SK-N-SH treated with all-trans-retinoic acid at 6 μM for 48 hours (cell line): Measurements from ENCODE around the gene CFDP1.

Experiments used
- ATAC-seq: fragments of 200-7000 bp; cut with Tn5 transposase; 3 replicates; pipeline ENCODE4 v1.9.1; 2020; ENCODE audit warnings: mild to moderate bottlenecking, moderate library complexity
- ARNTL ChIP-seq: fragments of 450-650 bp; formaldehyde crosslinking; IDR thresholded peaks from 2 replicates; pipeline ENCODE4 v1.5.0; 2020; ENCODE audit warnings: low read depth, mild to moderate bottlenecking, moderate library complexity, borderline replicate concordance
- BACH2 ChIP-seq: fragments of 250-450 bp; sonication (Bioruptor Pico); IDR thresholded peaks from 2 replicates; pipeline ENCODE4 v1.9.0; 2021; ENCODE audit warnings: mild to moderate bottlenecking, borderline replicate concordance
- CSDC2 ChIP-seq: fragments of 250-450 bp; sonication (Bioruptor Pico); IDR thresholded peaks from 2 replicates; pipeline ENCODE4 v1.5.0; 2020; ENCODE audit warnings: mild to moderate bottlenecking, moderate library complexity
- CSRNP3 ChIP-seq: fragments of 250-450 bp; sonication (Bioruptor Pico); IDR thresholded peaks from 2 replicates; pipeline ENCODE4 v1.5.1; 2021; ENCODE audit warnings: mild to moderate bottlenecking, moderate library complexity
- ESRRG ChIP-seq: fragments of 250-450 bp; sonication (Bioruptor Pico); IDR thresholded peaks from 2 replicates; pipeline ENCODE4 v1.6.1; 2021; ENCODE audit warnings: mild to moderate bottlenecking
- GLIS3 ChIP-seq: fragments of 250-450 bp; sonication (Bioruptor Pico); IDR thresholded peaks from 2 replicates; pipeline ENCODE4 v1.5.0; 2020; ENCODE audit warnings: mild to moderate bottlenecking, moderate library complexity
- ISL1 ChIP-seq: fragments of 250-450 bp; sonication (Bioruptor Pico); IDR thresholded peaks from 2 replicates; pipeline ENCODE4 v2.1.2; 2022; ENCODE audit warnings: mild to moderate bottlenecking, moderate library complexity
- OSR1 ChIP-seq: fragments of 250-450 bp; sonication (Bioruptor Pico); IDR thresholded peaks from 2 replicates; pipeline ENCODE4 v1.8.0; 2022; ENCODE audit warnings: moderate library complexity, mild to moderate bottlenecking, inconsistent platforms
- POU6F1 ChIP-seq: fragments of 250-450 bp; sonication (Bioruptor Pico); IDR thresholded peaks from 2 replicates; pipeline ENCODE4 v1.8.0; 2021; ENCODE audit warnings: low read depth, mild to moderate bottlenecking, moderate library complexity, borderline replicate concordance
- PPARA ChIP-seq: fragments of 250-450 bp; sonication (Bioruptor Pico); IDR thresholded peaks from 2 replicates; pipeline ENCODE4 v1.5.0; 2020; ENCODE audit warnings: mild to moderate bottlenecking, borderline replicate concordance
- RARB ChIP-seq: fragments of 250-450 bp; sonication (Bioruptor Pico); IDR thresholded peaks from 2 replicates; pipeline ENCODE4 v1.8.0; 2021; ENCODE audit warnings: mild to moderate bottlenecking, moderate library complexity
- SNAI2 ChIP-seq: fragments of 250-450 bp; sonication (Bioruptor Pico); IDR thresholded peaks from 2 replicates; pipeline ENCODE4 v1.5.0; 2020; ENCODE audit warnings: mild to moderate bottlenecking, moderate library complexity
- TCF4 ChIP-seq: fragments of 250-450 bp; sonication (Bioruptor Pico); IDR thresholded peaks from 2 replicates; pipeline ENCODE4 v1.8.0; 2021; ENCODE audit warnings: mild to moderate bottlenecking, moderate library complexity, borderline replicate concordance
- TOX ChIP-seq: fragments of 250-450 bp; sonication (Bioruptor Pico); IDR thresholded peaks from 2 replicates; pipeline ENCODE4 v1.8.0; 2021; ENCODE audit warnings: mild to moderate bottlenecking, moderate library complexity, borderline replicate concordance
- TSHZ2 ChIP-seq: fragments of 250-450 bp; sonication (Bioruptor Pico); IDR thresholded peaks from 2 replicates; pipeline ENCODE4 v1.5.0; 2020; ENCODE audit warnings: mild to moderate bottlenecking, moderate library complexity
- ZC3H10 ChIP-seq: fragments of 250-450 bp; sonication (Bioruptor Pico); IDR thresholded peaks from 2 replicates; pipeline ENCODE4 v1.5.1; 2021; ENCODE audit warnings: mild to moderate bottlenecking, moderate library complexity
- ZFP3 ChIP-seq: fragments of 250-450 bp; sonication (Bioruptor Pico); IDR thresholded peaks from 2 replicates; pipeline ENCODE4 v1.5.0; 2020; ENCODE audit warnings: mild to moderate bottlenecking, moderate library complexity
- ZFP30 ChIP-seq: fragments of 450-650 bp; formaldehyde crosslinking; IDR thresholded peaks from 2 replicates; pipeline ENCODE4 v1.5.0; 2022; ENCODE audit warnings: mild to moderate bottlenecking, moderate library complexity
- ZNF70 ChIP-seq: fragments of 450-650 bp; formaldehyde crosslinking; IDR thresholded peaks from 2 replicates; pipeline ENCODE4 v1.5.0; 2020; ENCODE audit warnings: mild to moderate bottlenecking, moderate library complexity
- ZNF8 ChIP-seq: fragments of 450-650 bp; formaldehyde crosslinking; IDR thresholded peaks from 2 replicates; pipeline ENCODE4 v1.5.0; 2020; ENCODE audit warnings: mild to moderate bottlenecking, moderate library complexity
- TF ChIP-seq, protein P1 (sequence below): fragments of 250-450 bp; sonication (Bioruptor Pico); IDR thresholded peaks from 2 replicates; pipeline ENCODE4 v1.8.0; 2020; ENCODE audit warnings: mild to moderate bottlenecking, moderate library complexity, borderline replicate concordance

The CFDP1 gene

DNA sequence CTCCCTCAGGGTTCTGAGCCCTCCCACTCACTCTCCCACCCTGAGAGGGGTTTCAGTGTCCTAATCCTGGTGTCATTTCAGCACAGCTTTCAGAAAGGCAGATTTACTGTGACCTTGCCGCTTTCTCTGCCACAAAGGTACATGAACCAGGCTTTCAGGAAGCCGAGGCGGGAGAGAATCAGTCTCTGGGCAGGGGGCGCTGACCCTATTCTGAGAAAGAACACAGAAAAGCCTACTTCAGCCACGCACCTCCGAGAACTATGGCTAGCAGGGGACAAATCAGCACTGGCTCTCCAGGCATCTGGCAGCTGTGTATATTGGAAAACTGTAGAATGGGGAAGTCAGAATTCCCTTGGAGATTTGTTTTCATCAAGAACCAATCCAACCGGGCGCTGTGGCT is 124.1 kb downstream of the CFDP1 start:
- no peak for ATAC-seq
- TF ChIP-seq TCF4 (CRISPR knock-in tag), result no peak

DNA sequence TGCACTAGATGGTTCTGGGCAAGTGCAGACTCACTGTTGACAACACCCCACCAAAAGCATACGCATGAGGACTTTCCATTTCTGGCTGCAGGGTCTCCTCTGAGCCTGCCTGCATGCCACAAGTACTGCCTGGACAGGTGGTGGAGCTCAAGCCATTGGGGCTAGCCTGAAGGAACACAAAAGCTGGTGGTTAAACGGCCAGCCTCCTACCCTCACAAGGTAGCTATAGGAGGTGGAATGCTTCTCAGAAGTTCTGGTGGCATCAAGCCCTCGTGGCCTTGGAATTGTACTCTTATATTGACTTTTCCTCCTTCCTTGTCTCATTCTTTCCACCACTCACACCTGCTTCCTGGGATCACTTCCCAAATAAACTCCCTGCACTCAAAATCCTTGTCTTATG is 125.3 kb downstream of the CFDP1 start:
- no peak for TF ChIP-seq ZFP3 (CRISPR knock-in tag)
- no peak for TF ChIP-seq ZFP30
- no peak for TF ChIP-seq ZNF8 (CRISPR knock-in tag)
- TF ChIP-seq BACH2 (CRISPR knock-in tag), result no peak
- TF ChIP-seq ZNF70 (CRISPR knock-in tag), result no peak
- no peak for TF ChIP-seq CSRNP3 (CRISPR knock-in tag)
- TF ChIP-seq ISL1, result no peak
- TF ChIP-seq TOX (CRISPR knock-in tag), result no peak
- TF ChIP-seq GLIS3 (CRISPR knock-in tag), result no peak
- no peak for TF ChIP-seq OSR1 (CRISPR knock-in tag)
- TF ChIP-seq, protein P1, sequence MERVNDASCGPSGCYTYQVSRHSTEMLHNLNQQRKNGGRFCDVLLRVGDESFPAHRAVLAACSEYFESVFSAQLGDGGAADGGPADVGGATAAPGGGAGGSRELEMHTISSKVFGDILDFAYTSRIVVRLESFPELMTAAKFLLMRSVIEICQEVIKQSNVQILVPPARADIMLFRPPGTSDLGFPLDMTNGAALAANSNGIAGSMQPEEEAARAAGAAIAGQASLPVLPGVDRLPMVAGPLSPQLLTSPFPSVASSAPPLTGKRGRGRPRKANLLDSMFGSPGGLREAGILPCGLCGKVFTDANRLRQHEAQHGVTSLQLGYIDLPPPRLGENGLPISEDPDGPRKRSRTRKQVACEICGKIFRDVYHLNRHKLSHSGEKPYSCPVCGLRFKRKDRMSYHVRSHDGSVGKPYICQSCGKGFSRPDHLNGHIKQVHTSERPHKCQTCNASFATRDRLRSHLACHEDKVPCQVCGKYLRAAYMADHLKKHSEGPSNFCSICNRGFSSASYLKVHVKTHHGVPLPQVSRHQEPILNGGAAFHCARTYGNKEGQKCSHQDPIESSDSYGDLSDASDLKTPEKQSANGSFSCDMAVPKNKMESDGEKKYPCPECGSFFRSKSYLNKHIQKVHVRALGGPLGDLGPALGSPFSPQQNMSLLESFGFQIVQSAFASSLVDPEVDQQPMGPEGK (CRISPR knock-in tag), result no peak
- no peak for TF ChIP-seq TCF4 (CRISPR knock-in tag)
- TF ChIP-seq PPARA, result no peak
- TF ChIP-seq POU6F1 (CRISPR knock-in tag), result no peak
- TF ChIP-seq RARB (CRISPR knock-in tag), result no peak
- TF ChIP-seq TSHZ2 (CRISPR knock-in tag), result no peak
- no peak for TF ChIP-seq ZC3H10 (CRISPR knock-in tag)
- no peak for TF ChIP-seq SNAI2 (CRISPR knock-in tag)
- TF ChIP-seq ARNTL (CRISPR knock-in tag), result no peak
- TF ChIP-seq CSDC2 (CRISPR knock-in tag), result no peak
- TF ChIP-seq, all 23 proteins: peak for 0
- ATAC-seq, result no peak

- no peak for ATAC-seq
- TF ChIP-seq ESRRG (CRISPR knock-in tag) (no peak), ZFP3 (CRISPR knock-in tag) (no peak), ZC3H10 (CRISPR knock-in tag) (no peak), ARNTL (CRISPR knock-in tag) (no peak), ISL1 (no peak), GLIS3 (CRISPR knock-in tag) (no peak), ZNF8 (CRISPR knock-in tag) (no peak)
- TF ChIP-seq, protein P1 (CRISPR knock-in tag), result no peak
Measured at GRCh38 chr16:75307506-75307905, 125.8 kb downstream of the CFDP1 start.
